ENCODE results near the gene REPS1.

GRCh38 chr6:138977646-138978167 is 10.3 kb downstream of the REPS1 start:
- TF ChIP-seq CTCF (IDR thresholded peaks at IDR 0.05) (no peak), POLR2A (IDR thresholded peaks at IDR 0.05) (no peak), EP300 (IDR thresholded peaks at IDR 0.05) (no peak)

Measured in ovary (tissue), 3 donors.